Psoas muscle (tissue), 8 donors: ENCODE results near the gene SCAMP2. TPM values are rescaled to one million over a fixed set of nuclear protein-coding genes. Genes with fewer than 3 reads are reported as not detected.
A peak's percentile ranks its signal among the peaks of the same experiment; 100 is the strongest.

ENCODE experiments used
- ATAC-seq, 4 donors: fragments of 200-7000 bp; cut with Tn5 transposase; one replicate each; pipeline ENCODE4 v1.9.1; 2020; ENCODE audit warnings: moderate library complexity in 3 of 4, mild to moderate bottlenecking in 2 of 4
- DNase-seq, 2 donors: peaks; one replicate each; pipeline ENCODE4 v3.0.0-alpha.2; 2020
- H3K27ac ChIP-seq: fragments of 200-600 bp; one replicate; pipeline ENCODE4 v1.8.0; 2022
- H3K27me3 ChIP-seq, 3 donors: fragments of 200-600 bp in 1 of 3; one replicate each; pipeline versions ENCODE4 v1.6.1 to v1.8.0; 2013 to 2022; ENCODE audit warnings: low read length in 2 of 3, mild to moderate bottlenecking in 2 of 3, moderate library complexity in 1 of 3; ENCODE audit not compliant: insufficient read depth in 3 of 3
- H3K36me3 ChIP-seq, 2 donors: fragments of 200-600 bp in 1 of 2; one replicate each; pipeline versions ENCODE4 v1.6.1 to v1.8.0; 2013 to 2022; ENCODE audit warnings: low read depth in 1 of 2, mild to moderate bottlenecking in 1 of 2, moderate library complexity in 1 of 2; ENCODE audit not compliant: insufficient read depth in 1 of 2
- H3K4me1 ChIP-seq: fragments of 200-600 bp; one replicate; pipeline ENCODE4 v1.8.0; 2022
- H3K4me3 ChIP-seq: fragments of 200-600 bp; one replicate; pipeline ENCODE4 v1.8.0; 2022; ENCODE audit warnings: mild to moderate bottlenecking
- H3K9me3 ChIP-seq: fragments of 200-600 bp; one replicate; pipeline ENCODE4 v1.8.0; 2022
- CTCF ChIP-seq: fragments of 200-600 bp; IDR thresholded peaks from one replicate; pipeline ENCODE4 v1.8.0; 2022; ENCODE audit warnings: antibody characterized with exemption
- WGBS, 3 donors: extraction: QIAGEN DNeasy Blood & Tissue Kit; methylation state at CpG; one replicate each; pipeline versions ENCODE4 v1.1.6 to v1.1.7; 2013; 5-methylcytosine and 5-hydroxymethylcytosine counted together
- intact Hi-C, 2 donors: fragments of 100-400 bp; cut with DNase I; formaldehyde crosslinking; loops; one replicate each; pipeline versions ENCODE4 v1.11.0 to v1.14.2; 2022
- polyA plus RNA-seq, 3 donors: library from polyadenylated mRNA; stranded (reverse); fragments of 200-250 nt; gene quantifications; one replicate each; pipeline ENCODE4 v1.2.3, GENCODE V29; 2013
- total RNA-seq, 4 donors: library from RNA; stranded (reverse); fragmentation: NEBNext Ultra II Directional in 2 of 4; extraction: Animal tissue kit (Norgen Biotek cat#: 25700) in 2 of 4; gene quantifications; one replicate each; pipeline versions ENCODE4 v1.2.1 to v1.2.4, GENCODE V29; 2021 to 2023
- donor health status: healthy with polysubstance abuse.
- donor health status: DM: no; HTN: no; CAD: no; lungs with moderate emphysema.
- donor health status: Bipolar disorder and iron deficiency.
- donor health status: healthy.
- donor health status: DM: yes; HTN: yes; CAD: no.
- donor health status: DM: no; HTN: no; CAD: no.
- donor health status: DM: no; HTN: no; CAD: no.
- donor health status: DM: yes; HTN: yes; CAD: no.

Gene SCAMP2
- total and polyA plus RNA-seq, 7 donors = 32.1 to 73.6 (median 48.6) TPM

- DNase-seq = no peak
- intact Hi-C loops = no loop called here
- Histone ChIP-seq H3K9me3 (no peaks in the 10 kb centered on the region), H3K36me3 (no peaks in the 10 kb centered on the region), H3K27me3 (peaks cover 0 to 10% (median 1%) of the 10 kb centered on the region in 3 donors), H3K4me1 (peaks cover 17% of the 10 kb centered on the region), H3K4me3 (no peak overlapping the region), H3K27ac (no peak overlapping the region)
- no peak for TF ChIP-seq CTCF
- 66 to 75% (median 71%) methylated on average over 3 of the region's 3 CpGs for WGBS, 3 donors
- ATAC-seq = no peak
Measured at GRCh38 chr15:74829486-74829885, 43.7 kb downstream of the SCAMP2 start.

GRCh38 chr15:74828835-74829234, 44.3 kb downstream of the SCAMP2 start:
- WGBS, 3 donors = 58 to 70% (median 64%) methylated on average over 6 of the region's 6 CpGs
- ATAC-seq (no peak), DNase-seq (no peak)
- intact Hi-C loops = no loop called here
- H3K9me3 ChIP-seq = no peaks in the 10 kb centered on the region
- no peak overlapping the region for H3K4me3 ChIP-seq
- peaks cover 17% of the 10 kb centered on the region for H3K4me1 ChIP-seq
- no peak overlapping the region for H3K27ac ChIP-seq
- H3K36me3 ChIP-seq = no peaks in the 10 kb centered on the region
- H3K27me3 ChIP-seq = peaks cover 0 to 10% (median 1%) of the 10 kb centered on the region in 3 donors
- TF ChIP-seq CTCF = no peak

GRCh38 chr15:74827614-74828013, 45.6 kb downstream of the SCAMP2 start:
- no peak overlapping the region for H3K4me3 ChIP-seq
- ATAC-seq (no peak), DNase-seq (no peak)
- peaks cover 17% of the 10 kb centered on the region for H3K4me1 ChIP-seq
- H3K9me3 ChIP-seq = no peaks in the 10 kb centered on the region
- H3K27me3 ChIP-seq = peaks cover 0 to 10% (median 1%) of the 10 kb centered on the region in 3 donors
- 45 to 56% (median 51%) methylated on average over 5 of the region's 5 CpGs for WGBS, 3 donors
- intact Hi-C loops = no loop called here
- no peak for TF ChIP-seq CTCF
- H3K27ac ChIP-seq = no peak overlapping the region
- H3K36me3 ChIP-seq = no peaks in the 10 kb centered on the region

- H3K27me3 ChIP-seq = peaks cover 0 to 10% (median 1%) of the 10 kb centered on the region in 3 donors
- H3K9me3 ChIP-seq = no peaks in the 10 kb centered on the region
- H3K27ac ChIP-seq = no peak overlapping the region
- H3K4me1 ChIP-seq = peaks cover 13% of the 10 kb centered on the region
- no peaks in the 10 kb centered on the region for H3K36me3 ChIP-seq
- TF ChIP-seq CTCF = no peak
- DNase-seq = no peak
- no peak for ATAC-seq
- intact Hi-C loops = no loop called here
- no peak overlapping the region for H3K4me3 ChIP-seq
- 9 to 15% (median 14%) methylated on average over 21 of the region's 21 CpGs for WGBS, 3 donors
Measured at GRCh38 chr15:74826921-74827320, 46.2 kb downstream of the SCAMP2 start.

- peaks cover 9% of the 10 kb centered on the region for H3K4me1 ChIP-seq
- peak; percentile 40 to 76 (median 60) for ATAC-seq
- 2 to 8% (median 5%) methylated on average over 19 to 44 of the region's 44 CpGs for WGBS, 3 donors
- H3K27ac ChIP-seq = no peak within 1 kb of the TSS
- H3K27me3 ChIP-seq = peaks cover 0 to 10% (median 1%) of the 10 kb centered on the region in 3 donors
- no peaks in the 10 kb centered on the region for H3K9me3 ChIP-seq
- H3K4me3 ChIP-seq = no peak within 1 kb of the TSS
- TF ChIP-seq CTCF = no peak
- DNase-seq = peak in 1 of 2 donors; percentile 34
- no peaks in the 10 kb centered on the region for H3K36me3 ChIP-seq
- intact Hi-C loops = no loop called here
Measured at GRCh38 chr15:74826364-74826819, 46.8 kb downstream of the SCAMP2 start, which contains the start of gene CPLX3. CPLX3 (plus strand) TSS chr15:74826627; CDS start chr15:74826704, 77 bp downstream.
